HG02943 (cell line): ENCODE data around the gene LRMDA.

Experiments used
- ATAC-seq: cut with Tn5 transposase; IDR thresholded peaks from one replicate; pipeline ENCODE4 v1.9.1; 2021; ENCODE audit warnings: mild to moderate bottlenecking, low read depth, moderate library complexity; ENCODE audit not compliant: unreplicated experiment

LRMDA gene

GRCh38 chr10:76251841-76252671, 820.6 kb downstream of the LRMDA start:
- ATAC-seq: no peak

GRCh38 chr10:76252733-76253132, 821.3 kb downstream of the LRMDA start:
- no peak for ATAC-seq

- ATAC-seq: no peak
These were observed 823.8 kb downstream of the LRMDA start for GRCh38 chr10:76255241-76255640.

GRCh38 chr10:76257816-76258215, 826.4 kb downstream of the LRMDA start:
- ATAC-seq: no peak

GRCh38 chr10:76265441-76266113, 834.2 kb downstream of the LRMDA start:
- ATAC-seq: no peak

GRCh38 chr10:76268530-76268929, 837.1 kb downstream of the LRMDA start:
- no peak for ATAC-seq

- ATAC-seq: no peak
These were observed 837.5 kb downstream of the LRMDA start for GRCh38 chr10:76268954-76269353.

- ATAC-seq: no peak
These were observed 839.0 kb downstream of the LRMDA start for GRCh38 chr10:76270464-76270863.

- ATAC-seq: no peak
These were observed 843.5 kb downstream of the LRMDA start for GRCh38 chr10:76274933-76275332.

- ATAC-seq: no peak
These were observed 847.5 kb downstream of the LRMDA start for GRCh38 chr10:76278811-76279460.

- ATAC-seq: no peak
These were observed 850.2 kb downstream of the LRMDA start for GRCh38 chr10:76281659-76282058.

GRCh38 chr10:76282061-76283025, 850.9 kb downstream of the LRMDA start:
- no peak for ATAC-seq

GRCh38 chr10:76284351-76284750, 852.9 kb downstream of the LRMDA start:
- no peak for ATAC-seq

GRCh38 chr10:76285012-76285411, 853.6 kb downstream of the LRMDA start:
- ATAC-seq: no peak

GRCh38 chr10:76285515-76285914, 854.1 kb downstream of the LRMDA start:
- ATAC-seq: no peak

- ATAC-seq: no peak
These were observed 855.1 kb downstream of the LRMDA start for GRCh38 chr10:76286536-76286935.

GRCh38 chr10:76287856-76288255, 856.4 kb downstream of the LRMDA start:
- no peak for ATAC-seq

- ATAC-seq: no peak
These were observed 859.8 kb downstream of the LRMDA start for GRCh38 chr10:76291175-76291574.

GRCh38 chr10:76291885-76292284, 860.5 kb downstream of the LRMDA start:
- ATAC-seq: no peak

GRCh38 chr10:76296957-76297356, 865.5 kb downstream of the LRMDA start:
- no peak for ATAC-seq
